Stimulated activated CD4-positive, alpha-beta T cell treated with anti-CD3 and anti-CD28 coated beads, Interleukin-15, amount 100 ng/mL, for 24 hours (primary cell): ENCODE results near the gene VRTN.

Source experiments
- DNase-seq: peaks from one replicate; pipeline ENCODE4 v3.0.0-alpha.2; 2020

Gene VRTN

DNA sequence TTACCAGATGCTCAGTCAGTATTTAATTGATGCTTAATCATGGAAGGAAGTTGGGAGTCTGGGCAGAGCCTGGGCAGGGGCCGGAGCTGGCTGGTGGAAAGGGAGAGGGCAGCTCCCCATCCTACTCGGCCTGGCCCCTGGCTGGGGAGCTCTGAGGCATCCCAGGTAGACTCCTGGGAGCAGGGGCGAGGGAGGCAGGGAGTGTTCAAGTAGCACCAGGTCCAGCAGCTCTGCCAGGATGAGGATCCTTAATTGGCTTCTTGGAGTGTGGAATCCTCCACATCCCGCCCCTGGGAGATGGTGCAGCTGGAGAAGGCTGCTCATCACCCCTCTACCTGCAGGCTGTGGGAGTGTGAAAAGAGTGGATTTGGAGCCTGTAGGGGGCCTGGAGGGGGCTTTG lies 46.8 kb downstream of the VRTN start:
- no peak for DNase-seq

DNA sequence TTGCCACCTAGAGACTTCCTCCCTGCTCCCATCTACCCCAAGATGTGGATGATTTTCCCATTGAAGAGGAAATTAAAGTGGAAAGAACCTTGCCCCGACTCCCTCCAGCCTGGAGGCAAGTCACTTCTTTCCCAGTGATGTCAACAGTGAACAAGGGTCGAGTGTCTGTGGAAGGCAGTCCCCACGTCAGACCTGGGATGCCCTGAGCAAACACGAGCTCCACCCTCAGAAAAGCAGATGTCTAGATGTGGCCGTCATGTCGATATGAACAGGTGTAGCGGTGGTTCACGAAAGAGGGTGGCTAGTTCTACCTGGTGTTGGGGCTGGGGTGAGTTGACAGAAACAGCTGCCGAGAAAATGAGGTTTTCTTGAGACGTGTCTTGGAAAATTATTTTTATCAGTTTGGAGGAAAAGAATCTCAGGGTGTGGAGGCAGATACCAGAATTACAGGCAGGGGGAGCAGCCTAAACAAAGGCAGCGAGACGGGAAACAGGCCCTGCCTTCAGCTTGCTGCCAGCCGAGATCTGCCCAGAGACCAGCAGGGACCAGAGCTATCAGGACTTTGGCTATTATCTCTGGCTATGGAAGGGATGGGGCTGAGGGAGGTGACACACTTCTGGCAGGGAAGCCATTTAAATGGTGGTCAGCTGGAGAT lies 51.9 kb downstream of the VRTN start:
- no peak for DNase-seq

DNA sequence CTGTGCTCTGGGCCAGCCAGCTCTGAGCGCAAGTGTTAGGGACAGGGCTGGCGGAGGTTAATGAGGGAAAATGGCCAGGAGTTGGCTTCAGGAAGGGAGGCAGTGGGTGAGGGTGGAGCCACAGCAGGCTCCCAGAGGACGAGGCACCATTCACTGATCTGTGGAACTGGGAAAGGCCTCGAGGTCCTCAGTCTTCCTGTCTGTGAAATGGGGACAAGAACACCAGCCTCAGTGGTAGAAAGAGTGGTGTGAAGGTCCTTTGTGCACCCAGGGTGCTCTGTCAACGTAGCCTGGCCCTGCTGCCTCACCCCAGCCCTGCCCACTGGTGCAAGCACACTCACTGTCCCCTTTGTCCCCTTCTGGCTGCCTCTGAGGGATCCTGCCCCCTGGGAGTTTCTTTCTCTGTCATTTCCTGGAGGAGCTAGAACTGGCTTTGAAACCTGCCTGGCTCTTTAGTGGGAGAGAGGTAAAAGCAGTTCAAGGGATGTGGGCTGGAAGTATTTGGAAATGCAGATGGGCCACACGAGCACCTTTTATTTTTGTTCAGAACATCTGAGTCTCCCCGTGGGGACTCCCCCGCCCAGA lies 52.7 kb downstream of the VRTN start:
- no peak for DNase-seq

DNA sequence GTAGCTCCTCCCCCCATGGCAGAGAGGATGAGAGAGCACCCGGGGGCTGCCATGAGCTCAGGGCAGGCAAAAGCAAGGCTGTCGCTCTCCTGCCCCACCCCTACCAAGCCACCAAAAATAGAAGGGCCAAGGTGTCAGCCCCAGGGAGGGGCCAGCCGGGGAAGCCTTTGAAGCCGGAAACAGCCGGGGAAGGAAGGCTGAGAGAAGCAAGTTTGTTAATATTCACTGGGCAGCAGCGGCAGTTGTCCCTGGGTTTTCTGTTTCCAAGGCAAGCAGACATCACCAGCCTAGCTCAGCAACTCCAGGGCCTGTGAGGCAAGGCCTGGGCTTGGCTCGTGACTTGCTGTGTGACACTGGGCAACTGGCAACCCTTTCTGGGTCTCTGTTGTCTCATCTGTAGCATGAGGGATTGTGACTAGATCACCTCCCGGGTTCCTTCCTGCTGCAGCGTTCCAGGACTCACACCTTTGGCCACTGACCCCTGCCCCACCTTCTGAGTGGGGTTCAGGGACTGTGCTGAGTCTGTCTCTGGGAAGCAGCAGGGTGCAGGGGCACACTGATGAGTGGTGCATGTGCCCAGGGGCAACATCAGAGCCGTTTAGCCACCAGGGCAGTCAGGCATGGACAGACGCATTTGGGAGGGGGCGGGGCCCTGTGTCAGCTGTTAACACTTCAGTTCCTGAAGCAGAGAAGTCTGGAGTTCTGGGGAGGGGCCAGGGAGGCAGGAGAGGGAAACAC lies 53.4 kb downstream of the VRTN start:
- DNase-seq: peak; percentile 70

DNA sequence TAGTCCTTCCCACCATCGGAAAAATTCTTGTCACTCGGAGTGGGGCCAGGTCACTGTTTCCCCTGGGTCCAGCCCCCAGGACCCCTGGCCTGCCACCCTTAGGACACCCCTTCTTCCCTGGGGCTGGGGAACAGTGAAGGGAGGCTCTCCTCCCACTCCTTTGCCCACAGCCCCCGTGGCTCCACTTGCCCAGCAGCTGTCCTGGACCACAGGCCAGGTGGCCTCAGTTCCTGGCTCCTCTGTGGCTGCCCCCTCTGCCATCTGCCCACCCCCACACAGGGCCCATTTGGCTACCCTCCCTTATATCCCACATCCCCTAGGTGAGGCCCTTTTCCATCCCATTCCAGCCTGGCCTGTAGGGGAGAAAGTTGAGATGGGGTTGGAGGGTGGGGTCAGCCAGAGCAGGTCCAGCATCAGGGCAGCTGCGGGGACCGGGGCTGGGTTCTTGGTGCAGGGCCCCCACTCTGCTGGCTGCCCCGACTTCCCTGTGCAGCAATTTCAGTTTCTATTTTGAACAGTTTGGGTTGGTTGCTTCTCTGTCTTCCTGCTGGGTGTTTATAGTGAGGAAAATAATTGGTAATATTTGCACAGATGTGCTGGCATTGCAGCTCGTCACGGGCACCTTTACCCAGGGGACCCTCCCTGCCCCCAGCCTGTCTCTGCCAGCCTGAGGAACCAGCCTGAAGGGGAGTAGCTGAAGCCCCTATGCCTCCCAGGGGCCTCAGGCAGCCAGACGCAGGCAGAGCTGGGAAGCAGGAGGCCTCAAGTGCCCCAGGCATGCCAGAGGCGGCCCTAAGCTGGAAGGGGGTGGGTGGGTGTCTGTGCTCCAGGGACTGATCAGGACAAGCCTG lies 54.4 kb downstream of the VRTN start:
- DNase-seq: no peak

DNA sequence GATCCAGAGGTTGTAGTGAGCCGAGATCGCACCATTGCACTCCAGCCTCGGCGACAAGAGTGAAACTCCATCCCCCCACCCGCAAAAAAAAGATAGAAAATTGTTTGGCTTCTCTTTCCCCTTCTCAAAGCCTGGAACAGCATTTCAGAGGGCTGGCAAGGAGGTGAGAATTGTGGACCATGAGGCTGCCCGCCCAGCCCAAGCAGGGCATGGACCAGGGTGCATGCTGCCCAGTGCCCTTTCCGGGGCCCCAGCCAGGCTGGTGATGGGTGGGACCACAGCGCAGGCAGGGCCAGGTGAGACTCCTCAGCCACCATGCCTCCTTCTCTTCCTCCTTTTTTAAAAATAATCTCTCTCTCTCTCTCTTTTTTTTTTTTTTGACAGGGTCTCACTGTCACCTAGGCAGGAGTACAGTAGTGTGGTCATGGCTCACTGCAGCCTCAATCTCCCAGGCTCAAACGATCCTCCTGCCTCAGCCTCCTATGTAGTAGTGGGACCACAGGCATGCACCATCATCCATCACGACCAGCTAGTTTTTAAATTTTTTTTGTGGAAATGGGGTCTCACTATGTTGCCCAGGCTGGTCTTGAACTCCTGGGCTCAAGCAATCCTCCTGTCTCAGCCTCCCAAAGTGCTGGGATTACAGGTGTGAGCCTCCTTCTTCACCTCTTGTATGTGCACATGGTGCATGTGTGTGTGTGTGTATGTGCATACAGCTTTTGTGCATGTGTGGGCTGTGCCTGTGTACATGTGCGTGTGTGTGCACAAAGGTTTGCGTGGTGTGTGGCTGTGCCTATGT lies 55.5 kb downstream of the VRTN start:
- no peak for DNase-seq

DNA sequence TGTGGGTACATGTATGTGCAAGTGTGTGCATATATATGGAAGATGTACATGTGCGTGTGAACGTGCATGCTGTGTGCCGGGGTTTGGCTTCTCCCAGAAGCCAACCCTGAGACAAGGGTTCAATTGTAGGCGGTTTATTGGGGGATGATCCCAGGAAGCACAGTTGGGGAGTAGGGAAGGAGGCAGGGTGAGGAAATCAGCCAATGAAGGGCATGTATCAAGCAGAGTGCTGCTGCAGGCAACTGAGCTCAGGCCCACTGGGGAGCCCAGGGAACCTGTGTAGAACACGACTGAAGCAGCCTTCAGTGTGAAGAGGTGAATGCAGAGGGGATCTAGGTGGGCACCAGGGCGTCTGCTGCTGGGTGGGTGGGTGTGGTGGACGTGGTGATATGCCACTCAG lies 56.2 kb downstream of the VRTN start:
- DNase-seq: no peak

DNA sequence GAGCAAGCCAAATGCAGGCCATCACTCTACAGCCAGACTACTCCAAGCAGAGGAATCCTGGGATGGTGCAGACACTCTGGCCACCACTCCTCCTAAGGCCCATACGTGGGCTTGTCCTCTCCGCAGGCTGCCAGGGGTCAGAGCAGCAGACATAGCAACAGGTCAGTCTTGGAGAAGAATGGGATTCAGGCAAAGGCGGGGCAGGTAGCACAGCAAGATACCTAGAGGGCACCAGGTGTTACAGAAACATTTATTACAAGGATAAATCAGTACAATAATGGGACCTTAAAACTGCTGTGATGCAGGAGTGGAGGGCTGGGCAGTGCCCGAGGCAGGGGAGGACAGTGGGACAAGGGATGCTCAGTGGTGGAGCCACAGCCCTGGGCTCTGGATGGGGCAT lies 57.4 kb downstream of the VRTN start:
- DNase-seq: no peak

DNA sequence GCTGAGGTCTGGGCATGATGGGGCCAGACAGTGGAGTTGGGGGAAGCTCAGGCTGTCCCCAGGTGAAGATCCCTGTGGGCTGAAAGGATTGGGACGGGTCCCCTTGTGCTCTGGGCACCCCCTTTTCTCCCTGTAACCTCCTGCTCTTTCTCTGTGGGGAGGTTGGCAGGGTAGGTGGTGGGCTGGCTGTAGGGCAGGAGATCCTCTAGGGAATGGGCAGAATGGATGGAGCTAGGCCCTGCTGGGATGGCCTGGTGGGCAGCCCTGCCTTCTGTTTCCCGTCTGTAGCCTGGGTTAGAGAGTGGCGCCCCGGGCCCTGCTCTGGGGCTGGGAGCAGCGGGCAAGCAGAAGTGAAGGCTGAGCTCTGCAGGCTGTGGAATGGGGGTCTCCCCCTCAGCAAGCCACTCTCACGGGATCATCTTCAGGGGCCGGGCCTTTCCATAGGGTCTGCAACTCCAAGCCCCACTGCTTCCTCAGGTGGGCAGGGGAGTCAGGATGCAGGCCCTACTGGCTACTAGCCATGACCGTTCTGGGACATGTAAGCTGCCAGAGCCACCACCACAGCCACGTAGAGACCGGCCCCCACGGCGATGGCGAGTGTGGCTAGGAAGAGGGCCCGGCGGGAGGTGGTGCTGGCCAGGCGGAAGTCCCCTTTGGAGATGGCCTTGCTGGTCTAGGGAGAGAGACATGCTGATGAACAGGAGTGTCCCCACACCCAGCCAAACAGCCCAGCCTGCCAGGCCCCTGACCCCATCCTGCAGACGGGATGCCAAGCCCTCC lies 58.9 kb downstream of the VRTN start:
- no peak for DNase-seq

DNA sequence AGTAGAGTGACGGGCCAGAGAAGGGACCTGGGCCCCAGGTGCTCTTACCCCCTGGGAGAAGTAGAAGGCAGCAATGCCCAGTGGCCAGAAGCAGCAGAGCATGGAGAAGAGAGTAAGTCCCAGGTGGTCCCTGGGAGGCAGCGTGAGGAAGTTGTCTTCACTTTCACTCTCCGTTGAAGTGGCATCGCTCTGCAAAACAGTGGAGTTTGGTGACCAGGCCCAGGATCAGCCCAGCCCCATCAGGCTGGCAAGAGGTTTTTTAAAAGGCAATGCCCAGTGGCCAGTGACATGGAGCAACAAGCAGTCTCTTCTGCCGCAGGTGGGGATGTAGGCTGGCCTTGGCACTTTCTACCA lies 59.5 kb downstream of the VRTN start:
- no peak for DNase-seq

DNA sequence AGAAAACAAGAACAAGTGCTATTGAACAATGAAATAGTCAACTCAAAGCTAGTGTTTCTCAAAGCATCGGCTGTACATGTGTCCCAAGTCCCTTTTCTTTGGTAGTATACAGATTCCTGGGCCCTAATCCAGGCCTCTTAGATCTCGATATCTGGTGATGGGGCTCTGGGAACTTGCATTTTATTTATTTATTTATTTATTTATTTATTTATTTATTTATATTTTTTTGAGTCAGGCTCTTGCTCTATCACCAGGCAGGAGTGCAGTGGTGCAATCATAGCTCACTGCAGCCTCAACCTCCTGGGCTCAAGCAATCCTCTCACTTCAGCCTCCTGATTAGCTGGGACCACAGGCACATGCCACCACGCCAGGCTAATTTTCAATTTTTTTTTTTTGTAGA lies 60.6 kb downstream of the VRTN start:
- DNase-seq: no peak

DNA sequence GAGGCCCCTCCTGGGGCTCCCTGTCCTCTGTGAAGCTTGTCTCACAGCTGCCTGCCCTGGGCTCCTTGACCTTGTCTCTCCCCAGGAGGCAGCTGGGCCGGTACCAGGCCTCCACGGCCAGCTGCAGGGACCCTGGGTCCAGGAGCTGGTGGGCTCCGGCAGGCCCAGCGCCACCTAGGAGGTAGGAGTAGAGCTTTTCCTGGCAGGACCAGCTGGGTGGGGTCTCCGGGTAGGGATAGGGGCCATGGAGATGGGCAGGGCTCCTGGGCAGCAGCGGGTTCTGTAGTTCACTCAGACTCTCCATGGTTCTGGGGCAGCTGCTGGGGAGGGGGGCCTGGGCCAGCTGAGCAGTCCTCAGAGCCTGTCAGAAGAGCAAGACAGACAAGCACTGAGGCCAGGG lies 61.2 kb downstream of the VRTN start:
- DNase-seq: no peak
